GM06990 (cell line): ENCODE measurements around the gene EHMT1.

ENCODE experiments used
- DNase-seq: peaks from one replicate; pipeline ENCODE4 v3.0.0-alpha.2; 2011; ENCODE audit not compliant: insufficient read length; ENCODE audit errors: extremely low read depth
- H3K27me3 ChIP-seq: replicated peaks from 2 replicates; pipeline ENCODE4 v1.6.0; 2011; ENCODE audit warnings: low read length; ENCODE audit not compliant: control insufficient read depth, insufficient read depth
- H3K36me3 ChIP-seq: 2 replicates; pipeline ENCODE4 v1.5.1; 2011; ENCODE audit warnings: low read length; ENCODE audit not compliant: control insufficient read depth, insufficient read depth
- H3K4me3 ChIP-seq: replicated peaks from 2 replicates; pipeline ENCODE4 v1.5.1; 2011; ENCODE audit warnings: low read depth, mild to moderate bottlenecking, control low read depth, low read length
- TF ChIP-seq, protein P1 (sequence below): IDR thresholded peaks from 2 replicates; pipeline ENCODE4 v1.5.1; 2011; ENCODE audit warnings: low read length, control low read depth, mild to moderate bottlenecking, inconsistent platforms; ENCODE audit not compliant: insufficient read depth, poor library complexity, severe bottlenecking

EHMT1 gene

GRCh38 chr9:137836151-137836830, 217.5 kb downstream of the EHMT1 start:
- Histone ChIP-seq H3K36me3 (peaks cover 28% of the 10 kb centered on the region), H3K4me3 (no peak overlapping the region), H3K27me3 (no peaks in the 10 kb centered on the region)
- no peak for DNase-seq
- TF ChIP-seq, protein P1, sequence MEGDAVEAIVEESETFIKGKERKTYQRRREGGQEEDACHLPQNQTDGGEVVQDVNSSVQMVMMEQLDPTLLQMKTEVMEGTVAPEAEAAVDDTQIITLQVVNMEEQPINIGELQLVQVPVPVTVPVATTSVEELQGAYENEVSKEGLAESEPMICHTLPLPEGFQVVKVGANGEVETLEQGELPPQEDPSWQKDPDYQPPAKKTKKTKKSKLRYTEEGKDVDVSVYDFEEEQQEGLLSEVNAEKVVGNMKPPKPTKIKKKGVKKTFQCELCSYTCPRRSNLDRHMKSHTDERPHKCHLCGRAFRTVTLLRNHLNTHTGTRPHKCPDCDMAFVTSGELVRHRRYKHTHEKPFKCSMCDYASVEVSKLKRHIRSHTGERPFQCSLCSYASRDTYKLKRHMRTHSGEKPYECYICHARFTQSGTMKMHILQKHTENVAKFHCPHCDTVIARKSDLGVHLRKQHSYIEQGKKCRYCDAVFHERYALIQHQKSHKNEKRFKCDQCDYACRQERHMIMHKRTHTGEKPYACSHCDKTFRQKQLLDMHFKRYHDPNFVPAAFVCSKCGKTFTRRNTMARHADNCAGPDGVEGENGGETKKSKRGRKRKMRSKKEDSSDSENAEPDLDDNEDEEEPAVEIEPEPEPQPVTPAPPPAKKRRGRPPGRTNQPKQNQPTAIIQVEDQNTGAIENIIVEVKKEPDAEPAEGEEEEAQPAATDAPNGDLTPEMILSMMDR, result no peak

DNA sequence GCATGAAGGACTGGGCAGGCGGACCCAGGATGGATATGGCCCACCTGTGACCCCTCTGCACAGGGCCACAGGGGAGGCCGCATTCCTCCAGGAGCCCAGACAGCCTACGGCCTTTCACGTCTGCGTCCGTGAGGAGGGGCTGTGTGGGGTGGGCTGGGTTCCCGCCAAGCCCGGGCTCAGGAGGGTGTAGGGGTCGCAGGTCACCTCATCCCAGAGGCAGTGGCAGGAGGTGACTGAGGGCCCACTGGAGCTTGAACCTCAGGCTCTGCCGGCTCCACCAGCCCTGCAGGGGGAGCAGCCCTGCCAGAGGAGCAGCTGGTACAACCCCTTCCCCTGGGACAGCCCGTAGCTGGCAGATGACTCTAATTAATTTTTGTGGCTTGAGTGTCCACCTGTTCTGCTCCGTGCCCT, 218.0 kb downstream of the EHMT1 start:
- Histone ChIP-seq H3K36me3 (peaks cover 26% of the 10 kb centered on the region), H3K4me3 (no peak overlapping the region)
- no peak for DNase-seq

GRCh38 chr9:137837345-137838278, 218.8 kb downstream of the EHMT1 start:
- Histone ChIP-seq H3K27me3 (no peaks in the 10 kb centered on the region), H3K36me3 (peaks cover 24% of the 10 kb centered on the region), H3K4me3 (no peak overlapping the region)
- TF ChIP-seq, protein P1, result no peak
- DNase-seq, result no peak

More for the DNA sequence above, 218.0 kb downstream of the EHMT1 start:
- TF ChIP-seq, protein P1, result no peak
- H3K27me3 ChIP-seq, result no peaks in the 10 kb centered on the region

DNA sequence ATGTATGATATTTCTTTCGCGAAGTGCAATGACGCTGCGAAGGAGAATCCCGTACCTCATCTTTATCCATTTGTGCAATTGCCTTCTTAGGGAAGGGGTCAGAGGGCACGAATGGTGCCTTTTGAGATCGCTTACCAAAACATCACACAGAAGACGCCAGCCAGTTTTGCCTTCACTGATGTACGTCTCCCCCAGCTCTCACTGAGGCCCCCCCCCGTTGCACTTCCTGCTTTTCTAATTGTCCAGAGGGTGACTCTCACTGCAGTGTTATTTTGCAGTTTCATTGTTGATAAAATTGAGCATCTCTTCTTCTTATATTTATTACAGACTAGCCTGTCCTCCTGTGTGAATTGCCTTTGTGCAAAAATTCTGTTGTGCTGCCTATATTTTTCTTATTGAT, 219.8 kb downstream of the EHMT1 start:
- no peak for DNase-seq
- Histone ChIP-seq H3K36me3 (peaks cover 17% of the 10 kb centered on the region), H3K4me3 (no peak overlapping the region), H3K27me3 (no peaks in the 10 kb centered on the region)
- TF ChIP-seq, protein P1, result no peak

DNA sequence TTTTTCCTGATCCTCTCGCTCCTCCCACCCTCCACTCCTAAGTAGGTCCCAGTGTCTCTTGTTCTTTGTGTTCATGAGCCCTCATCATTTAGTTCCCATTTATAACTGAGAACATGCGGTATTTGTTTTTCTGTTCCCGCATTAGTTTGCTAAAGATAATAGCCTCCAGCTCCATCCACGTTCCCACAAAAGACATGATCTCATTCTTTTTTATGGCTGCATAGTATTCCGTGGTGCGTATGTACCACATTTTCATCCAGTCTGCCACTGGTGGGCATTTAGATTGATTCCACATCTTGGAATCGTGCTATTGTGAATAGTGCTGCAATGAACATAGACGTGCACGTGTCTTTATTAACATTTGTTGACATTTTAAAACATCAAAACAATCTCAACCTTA, 224.6 kb downstream of the EHMT1 start:
- Histone ChIP-seq H3K27me3 (no peaks in the 10 kb centered on the region), H3K4me3 (no peak overlapping the region), H3K36me3 (no peaks in the 10 kb centered on the region)
- TF ChIP-seq, protein P1, result no peak
- no peak for DNase-seq
